Stimulated activated CD4-positive, alpha-beta T cell treated with anti-CD3 and anti-CD28 coated beads, Interleukin-1b, Interleukin-23, amount 100 ng/mL, for 48 hours (primary cell): Measurements from ENCODE around the gene TUBGCP5.
"Not testable (repeated sequence)": the region's sequence is repeated elsewhere in the genome, so short reads cannot be mapped to it uniquely, and the experiment has no call there.

Experiments
- DNase-seq: peaks from one replicate; pipeline ENCODE4 v3.0.0-alpha.2; 2020

TUBGCP5 gene

GRCh38 chr15:23039143-23039916 is at the start of gene TUBGCP5:
TSS of gene TUBGCP5 (minus strand) at chr15:23039569. CDS start at chr15:23039543, 26 bp downstream.
- DNase-seq, result peak; percentile 98

DNA sequence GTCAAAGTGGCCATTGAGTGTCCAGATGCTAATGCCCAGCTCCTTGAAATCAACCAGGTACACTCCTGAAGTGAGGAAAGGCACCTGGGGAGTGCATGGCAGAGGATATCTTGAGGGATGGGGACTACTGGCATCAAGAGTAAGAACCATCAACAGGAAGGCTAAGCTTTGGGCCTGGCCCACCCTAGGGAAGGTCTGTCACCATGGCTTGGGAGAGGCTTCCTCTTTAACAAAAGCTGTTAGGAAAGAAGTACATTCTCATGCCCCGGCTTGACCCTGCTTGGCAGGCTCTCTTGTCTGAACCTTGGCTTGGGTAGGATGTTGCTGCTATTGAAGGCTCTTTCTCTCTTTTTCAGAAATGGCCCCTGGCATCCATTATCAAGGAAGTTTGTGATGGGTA is 43.7 kb upstream of the TUBGCP5 start:
- no peak for DNase-seq

DNA sequence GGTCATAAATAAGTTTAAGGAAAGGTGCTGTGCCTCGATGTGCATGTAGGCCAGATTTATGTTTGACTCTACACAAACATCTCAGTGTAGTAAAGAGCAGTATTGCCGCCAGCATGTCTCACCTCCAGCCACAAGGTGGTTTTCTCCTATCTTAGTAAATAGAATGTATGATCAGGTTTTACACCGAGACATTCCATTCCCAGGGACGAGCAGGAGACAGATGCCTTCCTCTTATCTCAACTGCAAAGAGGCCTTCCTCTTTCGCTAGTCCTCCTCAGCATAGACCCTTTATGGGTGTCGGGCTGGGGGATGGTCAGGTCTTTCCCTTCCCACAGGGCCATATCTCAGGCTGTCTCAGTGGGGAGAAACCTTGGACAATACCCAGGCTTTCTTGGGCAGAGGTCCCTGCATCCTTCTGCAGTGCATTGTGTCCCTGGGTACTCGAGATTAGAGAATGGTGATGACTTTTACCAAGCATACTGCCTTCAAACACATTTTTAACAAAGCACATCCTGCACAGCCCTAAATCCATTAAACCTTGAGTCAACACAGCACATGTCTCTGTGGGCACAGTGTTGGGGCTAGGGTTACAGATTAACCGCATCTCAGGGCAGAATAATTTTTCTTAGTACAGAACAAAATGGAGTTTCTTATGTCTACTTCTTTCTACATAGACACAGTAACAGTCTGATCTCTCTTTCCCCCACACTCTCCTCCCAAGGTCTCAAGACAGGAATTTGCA is 42.8 kb upstream of the TUBGCP5 start:
- DNase-seq, result not testable (repeated sequence)

DNA sequence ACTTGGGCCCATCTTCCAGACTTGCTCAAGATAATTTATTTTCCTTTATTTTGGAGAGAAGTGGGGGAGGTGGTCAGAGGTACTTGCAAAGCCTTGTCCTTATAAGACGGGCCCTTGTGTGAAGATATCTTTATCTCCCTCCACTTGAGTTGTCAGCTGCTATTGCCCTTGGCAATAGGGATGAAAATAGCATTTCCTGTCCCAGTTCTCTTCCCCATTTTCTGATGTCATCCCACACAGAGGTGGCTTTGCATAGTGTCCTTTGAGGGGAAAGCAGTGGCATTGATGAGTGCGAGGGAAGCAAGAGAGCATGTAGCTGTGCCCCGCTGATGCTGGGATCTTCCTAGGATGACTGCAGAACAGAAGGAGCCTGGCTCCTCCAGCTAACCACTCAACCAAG is 41.9 kb upstream of the TUBGCP5 start:
- DNase-seq, result no peak

- DNase-seq, result no peak
These were observed 40.4 kb upstream of the TUBGCP5 start for GRCh38 chr15:23079766-23080165.

GRCh38 chr15:23075927-23076326 is 36.6 kb upstream of the TUBGCP5 start:
- no peak for DNase-seq

- no peak for DNase-seq
These were observed 35.3 kb upstream of the TUBGCP5 start for GRCh38 chr15:23074684-23075083.

DNA sequence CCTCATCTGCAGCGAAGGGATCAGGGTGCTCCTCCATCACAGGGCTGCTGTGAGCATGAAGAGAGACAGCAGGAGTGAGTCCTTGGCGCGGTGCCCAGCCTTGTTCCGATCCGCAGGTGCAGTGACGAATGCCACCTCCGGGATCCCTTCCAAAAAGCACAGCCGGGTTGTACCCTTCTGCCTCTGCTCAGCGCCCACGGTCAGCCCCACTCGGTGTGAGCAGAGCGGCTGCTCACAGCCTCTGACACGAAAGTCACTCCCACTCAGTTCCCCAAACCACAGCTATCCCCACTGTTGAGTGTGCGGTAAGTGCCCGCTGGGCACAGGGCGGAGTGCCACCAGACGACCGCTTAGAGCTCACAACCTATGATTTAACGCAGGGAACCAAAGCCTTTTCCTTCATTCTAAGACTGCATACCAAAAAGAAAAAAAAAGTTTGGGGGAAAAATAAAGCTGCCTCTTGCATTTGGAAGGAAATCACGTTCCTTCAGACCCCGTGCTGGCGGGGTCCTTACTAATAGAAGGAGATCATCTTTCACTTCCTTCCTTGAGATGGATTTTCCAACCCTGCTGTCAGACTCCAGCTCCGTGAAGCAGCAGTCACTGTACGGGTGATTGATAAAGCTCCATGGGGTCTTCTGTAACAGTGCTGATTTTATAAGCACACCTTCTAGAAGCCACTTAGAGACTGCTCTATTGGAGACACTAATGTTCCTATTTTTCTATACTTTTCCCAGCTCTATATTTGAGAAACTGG is 34.7 kb upstream of the TUBGCP5 start:
- DNase-seq, result no peak

DNA sequence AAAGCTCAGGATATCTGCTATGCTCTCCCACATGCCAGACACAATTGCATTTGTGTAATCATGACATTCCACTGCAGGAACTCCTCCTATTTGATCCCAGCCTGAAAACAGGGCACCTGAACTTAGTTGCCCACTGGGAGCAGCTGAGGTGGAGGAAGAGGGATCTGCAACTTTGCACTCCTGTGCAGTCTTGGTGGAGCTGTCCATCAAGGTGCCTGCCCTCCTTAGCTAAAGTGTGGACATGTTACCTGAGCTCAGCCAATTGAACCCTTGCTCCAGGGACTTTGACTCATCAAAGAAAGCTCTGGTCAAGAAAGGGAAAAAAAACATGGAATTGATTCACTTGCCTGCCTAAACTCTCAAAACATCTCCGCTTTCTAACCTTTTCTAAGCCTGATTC is 33.3 kb upstream of the TUBGCP5 start:
- DNase-seq, result no peak

- DNase-seq, result no peak
These were observed 30.3 kb upstream of the TUBGCP5 start for GRCh38 chr15:23069496-23070166.

- no peak for DNase-seq
These were observed 28.0 kb upstream of the TUBGCP5 start for GRCh38 chr15:23067416-23067815.

DNA sequence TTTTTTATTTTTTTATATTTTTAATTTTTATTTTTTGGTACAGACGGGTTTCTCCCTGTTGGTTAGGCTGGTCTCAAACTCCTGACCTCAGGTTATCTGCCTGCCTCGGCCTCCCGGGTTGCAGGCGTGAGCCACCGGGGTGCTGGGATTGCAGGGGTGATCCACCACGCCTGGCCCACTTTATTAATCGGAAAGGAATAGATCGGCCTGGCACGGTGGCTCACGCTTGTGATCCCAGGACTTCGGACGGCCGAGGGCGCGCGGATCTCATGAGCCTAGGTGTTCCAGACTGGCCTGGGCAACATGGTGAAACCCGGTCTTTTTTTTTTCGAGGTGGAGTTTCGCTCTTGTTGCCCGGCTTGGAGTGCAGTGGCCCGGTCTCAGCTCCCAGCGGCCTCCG is 26.5 kb upstream of the TUBGCP5 start:
- no peak for DNase-seq

- no peak for DNase-seq
These were observed 24.8 kb upstream of the TUBGCP5 start for GRCh38 chr15:23064156-23064555.

DNA sequence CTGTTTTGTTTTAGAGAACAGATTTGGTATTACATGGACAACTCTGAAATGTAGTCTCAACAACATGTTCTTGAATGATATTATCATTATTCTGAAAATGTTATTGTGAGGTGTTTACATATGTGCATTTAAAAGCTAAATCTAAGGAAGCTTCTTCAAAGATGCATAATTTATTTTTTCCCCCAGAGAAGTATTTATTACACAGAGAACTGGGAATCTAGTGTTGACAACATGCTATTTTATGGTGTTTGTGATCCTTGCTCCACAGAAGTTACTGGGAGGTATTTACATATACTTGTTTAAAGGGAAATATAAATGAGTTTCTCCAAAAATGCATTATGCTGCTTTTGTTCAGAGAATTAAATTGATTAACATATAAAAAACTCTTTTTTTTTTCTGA is 18.3 kb upstream of the TUBGCP5 start:
- DNase-seq, result no peak

- DNase-seq, result no peak
These were observed 15.9 kb upstream of the TUBGCP5 start for GRCh38 chr15:23055316-23055715.

GRCh38 chr15:23052522-23052921 is 13.2 kb upstream of the TUBGCP5 start:
- no peak for DNase-seq

DNA sequence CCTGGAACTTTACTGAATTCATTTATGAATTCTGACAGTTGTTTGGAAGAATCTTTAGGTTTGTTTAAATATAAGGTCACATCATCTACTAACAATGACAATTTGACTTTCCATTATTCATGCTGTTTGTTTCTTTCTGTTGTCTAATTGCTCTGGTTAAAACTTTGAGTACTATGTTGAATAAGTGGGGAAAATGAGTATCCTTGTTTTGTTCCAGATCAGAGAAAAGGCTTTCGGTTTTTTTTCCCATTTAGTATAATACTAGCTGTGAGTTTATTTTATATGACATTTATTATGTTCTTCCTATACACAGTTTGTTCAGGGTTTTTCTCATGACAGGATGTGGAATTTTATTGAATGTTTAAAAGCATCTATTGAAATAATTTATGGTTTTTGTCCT is 11.3 kb upstream of the TUBGCP5 start:
- no peak for DNase-seq

GRCh38 chr15:23049984-23050628 is 10.7 kb upstream of the TUBGCP5 start:
- DNase-seq, result no peak

DNA sequence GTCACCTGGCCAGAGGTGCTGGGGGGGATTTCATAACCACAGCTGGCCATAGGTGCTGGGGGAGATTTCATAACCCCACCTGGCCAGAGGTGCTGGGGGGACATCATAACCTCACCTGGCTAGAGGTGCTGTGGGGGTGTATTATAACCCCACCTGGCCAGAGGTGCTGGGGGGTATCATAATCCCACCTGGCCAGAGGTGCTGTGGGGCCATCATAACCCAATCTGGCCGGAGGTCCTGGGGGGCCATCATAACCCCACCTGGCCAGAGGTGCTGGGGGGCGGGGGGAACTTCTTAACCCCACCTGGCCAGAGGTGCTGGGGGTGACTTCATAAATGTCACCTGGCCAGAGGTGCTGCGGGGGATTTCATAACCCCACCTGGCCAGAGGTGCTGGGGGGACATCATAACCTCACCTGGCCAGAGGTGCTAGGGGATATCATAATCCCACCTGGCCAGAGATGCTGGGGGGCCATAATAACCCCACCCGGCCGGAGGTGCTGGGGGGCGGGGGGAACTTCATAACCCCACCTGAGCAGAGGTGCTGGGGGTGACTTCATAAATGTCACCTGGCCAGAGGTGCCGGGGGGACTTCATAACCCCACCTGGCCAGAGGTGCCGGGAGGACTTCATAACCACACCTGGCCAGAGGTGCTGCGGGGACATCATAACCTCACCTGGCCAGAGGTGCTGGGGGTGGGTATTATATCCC is 9.4 kb upstream of the TUBGCP5 start:
- not testable (repeated sequence) for DNase-seq

GRCh38 chr15:23043987-23044386 is 4.6 kb upstream of the TUBGCP5 start:
- DNase-seq, result not testable (repeated sequence)

GRCh38 chr15:23043535-23043934 is 4.2 kb upstream of the TUBGCP5 start:
- not testable (repeated sequence) for DNase-seq

GRCh38 chr15:23041736-23042135 is 2.4 kb upstream of the TUBGCP5 start:
- not testable (repeated sequence) for DNase-seq
